HG03175 (cell line): ENCODE measurements around the gene CEP85L.

Experiments used
- ATAC-seq: cut with Tn5 transposase; IDR thresholded peaks from one replicate; pipeline ENCODE4 v1.9.1; 2021; ENCODE audit warnings: mild to moderate bottlenecking, moderate library complexity; ENCODE audit not compliant: unreplicated experiment

The CEP85L gene

DNA sequence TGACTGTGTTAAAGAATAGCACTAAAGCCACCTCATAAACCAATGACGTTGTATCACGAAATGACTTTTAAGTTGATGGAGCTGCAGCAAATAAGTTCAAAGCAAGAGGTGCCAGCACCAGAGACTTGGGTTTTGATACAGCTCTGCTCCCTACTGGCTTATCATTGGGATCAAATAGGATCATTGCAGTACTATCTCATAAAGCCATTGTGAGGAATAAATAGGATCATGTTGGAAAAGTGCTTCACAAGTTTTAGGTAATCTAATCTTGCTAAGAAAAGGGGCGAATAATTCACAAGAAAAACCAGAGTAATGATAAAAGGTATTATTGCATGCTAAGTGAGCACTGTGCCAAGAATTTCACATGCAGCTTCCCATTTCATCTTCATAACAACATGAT is 10.4 kb upstream of the CEP85L start:
- no peak for ATAC-seq

DNA sequence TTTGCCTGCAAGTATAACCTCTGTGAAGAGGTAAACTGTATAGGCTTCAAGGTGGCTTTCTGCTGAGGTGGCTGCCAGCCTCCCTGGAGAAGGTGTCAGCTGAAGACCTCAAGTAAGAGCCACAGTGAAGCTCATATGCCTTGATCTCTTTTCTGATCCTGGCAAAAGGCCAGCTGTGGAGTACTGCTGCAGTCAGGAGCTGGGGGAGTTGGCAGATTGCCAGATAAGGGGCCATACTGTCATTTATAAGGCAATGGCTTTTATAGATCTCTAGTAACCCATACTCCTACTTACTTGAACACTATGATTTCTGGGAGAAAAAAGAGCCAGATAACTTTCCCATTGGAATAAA is 8.8 kb upstream of the CEP85L start:
- no peak for ATAC-seq

DNA sequence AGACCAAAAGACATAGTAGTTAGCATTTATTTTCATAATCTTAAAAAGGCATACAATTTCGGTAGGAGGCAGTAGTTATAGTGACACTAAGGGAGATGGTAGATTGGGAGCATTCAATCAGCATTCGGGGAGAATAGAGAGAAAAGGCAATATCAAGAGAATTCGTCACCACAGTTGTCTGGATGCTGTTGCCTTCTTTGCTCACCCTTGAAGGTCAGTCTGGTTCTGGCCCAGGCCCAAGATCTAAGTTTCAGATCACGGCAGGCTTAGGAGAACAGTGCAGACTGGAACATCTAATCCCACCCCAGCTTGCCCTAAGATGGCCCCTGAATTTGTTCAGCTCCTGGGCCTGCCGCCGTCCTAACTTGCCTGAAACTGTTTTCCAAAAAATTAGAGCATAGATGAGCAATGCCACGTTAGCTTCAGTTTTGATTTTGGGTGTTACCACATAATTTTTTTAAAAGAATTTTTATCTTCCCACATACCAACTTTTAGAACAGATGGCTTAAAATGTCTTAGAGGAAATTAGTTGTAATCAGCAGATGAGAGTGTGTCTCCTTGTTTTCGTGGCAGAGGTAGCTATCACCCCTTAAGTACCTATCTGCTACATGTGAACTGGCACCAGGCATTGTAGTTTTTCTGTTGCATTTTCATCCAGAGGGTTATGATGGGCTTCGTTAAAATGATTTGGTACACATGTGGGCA is 8.3 kb upstream of the CEP85L start:
- ATAC-seq = no peak

DNA sequence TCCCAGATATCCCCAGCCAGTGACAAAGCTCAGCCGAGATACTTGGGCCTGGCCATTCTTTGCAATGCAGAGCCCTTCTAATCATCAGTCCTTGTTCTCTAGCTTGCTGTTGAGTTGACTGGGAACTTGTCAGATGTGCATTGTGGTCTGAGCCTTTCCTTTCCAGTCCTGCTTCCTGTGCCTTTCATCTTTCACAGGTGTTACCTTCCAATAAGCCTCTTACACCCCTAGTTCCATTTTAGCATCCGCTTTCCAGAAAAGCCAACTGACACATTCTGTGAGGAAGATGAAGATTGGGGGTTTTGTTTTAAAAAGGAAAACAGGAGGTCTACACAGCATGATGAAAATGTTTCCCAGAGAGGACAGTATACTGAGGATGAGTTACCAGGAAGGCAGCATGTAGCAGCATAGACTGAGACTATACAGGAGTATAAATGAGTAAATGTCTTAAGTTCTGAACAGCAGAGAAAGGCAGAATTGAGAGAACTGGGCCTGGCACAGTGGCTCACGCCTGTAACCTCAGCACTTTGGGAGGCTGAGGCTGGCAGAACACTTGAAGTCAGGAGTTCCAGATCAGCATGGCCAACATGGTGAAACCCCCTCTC is 5.6 kb upstream of the CEP85L start:
- no peak for ATAC-seq

DNA sequence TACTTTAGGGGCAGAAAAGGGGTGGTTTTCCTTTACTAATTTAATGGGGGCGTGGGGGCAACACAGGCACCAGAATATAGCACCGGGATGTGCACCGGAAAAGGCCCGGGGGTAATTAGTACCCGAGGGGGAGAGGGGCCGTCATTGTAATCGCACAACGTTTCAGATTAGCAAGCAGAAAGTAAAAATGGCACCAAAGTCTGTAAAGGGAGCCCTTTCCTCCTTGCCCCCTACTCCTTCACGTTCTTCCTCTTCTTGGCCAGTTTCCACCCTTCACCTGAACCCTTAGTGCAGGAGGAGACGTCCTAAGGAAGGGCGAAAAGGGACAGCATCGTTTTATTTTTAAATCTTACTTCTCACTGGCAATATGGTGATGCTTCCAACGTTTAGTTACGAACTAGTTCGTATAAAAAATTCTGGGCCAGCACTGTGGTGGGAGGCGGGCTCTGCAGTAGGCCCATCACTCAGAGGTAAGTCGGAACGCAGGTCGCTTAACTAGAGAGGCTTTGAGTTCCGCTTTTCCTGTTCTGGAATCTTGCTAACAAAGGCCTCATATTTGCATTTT is 742 bp upstream of the CEP85L start:
- no peak for ATAC-seq

DNA sequence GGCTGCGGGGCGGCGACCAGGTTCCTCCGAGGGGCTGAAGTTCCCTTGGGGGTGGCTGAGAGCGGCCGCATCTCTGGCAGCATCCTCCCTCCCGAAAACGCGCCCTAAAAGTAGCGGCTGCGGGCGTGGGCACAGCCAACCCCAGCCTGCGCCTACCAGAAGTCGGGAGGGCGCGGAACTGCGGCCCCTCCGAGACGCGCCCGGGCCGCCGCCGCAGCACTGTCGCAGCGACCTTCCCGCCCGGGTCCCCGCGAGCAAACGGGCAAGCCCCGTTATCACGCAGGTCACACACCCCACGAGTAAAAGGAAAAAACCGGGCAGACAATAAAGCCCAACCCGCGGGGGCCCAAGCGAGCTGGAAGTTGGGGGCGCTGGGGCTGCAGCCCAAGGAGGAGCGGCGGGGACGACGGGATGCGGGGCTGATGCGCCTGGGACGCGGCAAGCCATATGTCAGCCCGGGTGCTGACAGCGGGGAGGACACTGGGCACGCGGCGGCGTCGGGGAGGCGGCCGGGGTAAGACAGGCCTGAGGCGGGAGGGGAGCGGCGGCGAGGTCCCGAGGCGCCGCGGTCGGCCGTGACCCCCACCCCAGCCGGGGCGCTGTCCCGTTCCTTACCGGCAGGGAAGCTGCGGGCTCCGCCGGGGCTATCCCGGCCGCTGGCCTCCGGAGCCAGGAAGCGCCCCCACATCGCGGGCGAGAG is 659 bp downstream of the CEP85L start:
- peak; percentile 40 for ATAC-seq

DNA sequence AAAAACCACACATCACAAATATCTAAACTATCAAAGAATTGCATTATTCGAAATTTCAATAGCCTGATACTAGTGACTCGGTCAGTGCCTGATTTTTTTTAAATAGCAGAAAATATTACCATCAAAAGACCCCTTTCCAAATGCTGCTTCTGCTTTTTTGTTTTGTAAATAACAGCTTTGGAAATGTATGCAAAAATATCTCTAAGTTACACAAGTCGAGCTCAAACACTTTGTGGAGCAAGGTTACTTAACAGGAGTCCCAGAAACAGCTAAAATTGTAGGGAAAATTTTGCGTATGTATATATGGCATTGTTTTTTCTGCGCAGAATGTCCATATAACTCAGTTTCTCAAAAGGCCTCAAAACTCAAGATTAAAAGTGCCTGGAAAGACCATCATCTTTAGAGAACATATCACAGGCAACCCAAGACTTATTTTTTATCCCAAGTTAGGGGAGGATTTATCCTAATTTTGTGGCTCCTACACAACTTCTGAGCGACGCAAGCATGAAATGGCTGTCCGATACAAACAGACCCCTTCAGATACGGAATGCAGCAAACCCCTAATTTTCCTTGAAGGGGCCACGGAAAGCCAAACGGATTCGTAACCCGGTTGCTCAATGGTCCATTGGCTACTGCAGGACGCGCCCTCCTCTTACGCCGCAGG is 1.3 kb downstream of the CEP85L start:
- ATAC-seq = no peak

DNA sequence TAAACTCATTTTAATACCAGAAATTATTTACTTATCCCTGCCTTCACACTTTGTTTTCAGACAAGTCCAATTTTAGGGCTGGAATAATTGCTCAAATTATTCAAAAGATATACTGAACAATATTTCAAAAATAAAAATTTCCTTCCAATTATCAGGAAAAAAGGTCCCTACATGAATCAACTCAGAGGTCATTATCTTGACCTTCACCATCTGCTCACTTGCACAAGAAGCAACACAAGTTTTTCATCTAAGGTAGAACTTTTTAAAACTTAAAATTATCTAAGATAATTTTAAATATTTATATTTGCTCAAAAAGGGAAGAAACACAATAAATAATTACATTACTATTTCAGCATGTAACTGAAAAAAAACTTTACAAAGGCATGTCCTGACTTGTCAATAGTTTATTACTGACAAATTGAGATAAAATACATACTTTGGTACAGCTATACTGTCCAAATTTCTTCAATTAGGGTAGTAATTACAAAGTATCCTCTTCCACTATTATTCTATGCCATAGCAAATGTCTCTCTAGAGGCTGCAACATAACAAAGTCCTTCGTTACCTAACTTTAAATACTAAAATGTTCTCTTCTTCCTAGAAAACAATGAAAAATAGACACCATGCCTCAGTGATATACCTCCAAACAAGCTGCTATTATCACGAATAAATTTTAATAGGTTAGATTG is 2.4 kb downstream of the CEP85L start:
- ATAC-seq = no peak

DNA sequence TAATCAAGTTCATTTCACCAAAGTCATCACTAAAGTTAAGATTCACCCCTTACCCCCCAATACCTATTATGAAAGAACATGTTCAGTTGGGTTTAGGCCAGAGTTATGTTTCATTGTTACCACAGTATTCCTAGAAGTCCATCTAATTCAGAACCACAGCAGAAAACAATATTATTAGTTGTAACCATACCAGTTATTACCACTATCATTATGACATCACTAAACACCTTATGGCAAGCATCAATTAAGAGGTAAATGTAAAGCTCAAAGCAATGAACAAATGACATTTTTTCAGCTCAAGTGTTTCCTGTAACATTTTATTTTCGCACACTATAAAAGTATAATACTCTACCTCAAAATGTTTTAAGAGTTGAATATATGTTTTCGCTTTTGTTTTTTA is 4.4 kb downstream of the CEP85L start:
- ATAC-seq = no peak

DNA sequence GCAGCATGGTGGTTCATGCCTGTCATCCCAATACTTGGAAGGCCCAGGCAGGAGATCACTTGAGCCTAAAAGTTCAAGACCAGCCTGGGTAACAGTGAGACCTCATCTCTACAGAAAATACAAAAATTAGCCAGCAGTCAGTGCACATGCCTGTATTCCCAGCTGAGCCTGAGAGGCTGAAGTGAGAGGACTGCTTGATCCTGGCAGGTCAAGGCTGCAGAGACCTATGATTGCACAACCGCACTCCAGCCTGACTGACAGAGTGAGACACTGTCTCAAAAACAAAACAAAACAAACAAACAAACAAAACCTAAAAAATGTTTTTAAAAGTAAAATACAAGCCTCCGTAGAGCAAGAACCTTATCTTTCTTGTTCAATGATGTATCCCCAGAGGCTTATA is 6.0 kb downstream of the CEP85L start:
- ATAC-seq = no peak

DNA sequence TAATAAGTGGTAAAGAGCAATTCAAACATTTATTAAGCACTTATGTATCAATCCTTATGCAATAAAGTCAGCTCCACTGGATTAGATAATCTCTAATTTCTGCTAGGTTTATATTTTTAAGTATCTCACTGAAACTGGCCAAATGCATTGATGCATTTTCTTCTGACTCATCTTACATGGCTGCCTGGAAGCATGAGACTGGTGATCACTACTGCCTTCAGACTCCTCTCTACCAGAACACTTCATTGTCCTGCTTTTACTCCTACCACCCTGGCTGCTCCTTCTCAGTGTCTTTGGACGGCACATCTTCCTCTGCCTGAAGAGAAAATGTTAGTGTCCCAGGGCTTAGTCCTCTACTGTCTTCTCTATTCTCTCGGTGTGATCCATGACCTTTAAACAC is 7.4 kb downstream of the CEP85L start:
- no peak for ATAC-seq

DNA sequence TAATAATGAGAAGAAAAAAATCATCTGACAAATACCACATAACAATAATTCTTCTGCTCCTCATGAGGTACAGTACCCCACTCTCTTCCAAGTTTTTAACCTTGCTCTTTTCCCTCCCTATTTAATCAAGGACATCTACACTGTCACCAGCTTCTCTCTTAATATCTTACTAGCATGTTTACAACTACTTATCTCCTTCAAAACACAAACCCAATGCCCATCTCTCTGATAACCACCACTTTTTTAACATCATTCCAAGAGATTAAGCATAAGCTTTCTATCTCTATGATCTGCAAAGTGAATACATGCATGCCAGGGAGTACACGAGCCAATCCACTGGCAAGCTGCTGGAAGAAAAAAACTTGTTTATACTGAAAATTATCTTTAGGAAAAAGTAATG is 10.3 kb downstream of the CEP85L start:
- no peak for ATAC-seq

DNA sequence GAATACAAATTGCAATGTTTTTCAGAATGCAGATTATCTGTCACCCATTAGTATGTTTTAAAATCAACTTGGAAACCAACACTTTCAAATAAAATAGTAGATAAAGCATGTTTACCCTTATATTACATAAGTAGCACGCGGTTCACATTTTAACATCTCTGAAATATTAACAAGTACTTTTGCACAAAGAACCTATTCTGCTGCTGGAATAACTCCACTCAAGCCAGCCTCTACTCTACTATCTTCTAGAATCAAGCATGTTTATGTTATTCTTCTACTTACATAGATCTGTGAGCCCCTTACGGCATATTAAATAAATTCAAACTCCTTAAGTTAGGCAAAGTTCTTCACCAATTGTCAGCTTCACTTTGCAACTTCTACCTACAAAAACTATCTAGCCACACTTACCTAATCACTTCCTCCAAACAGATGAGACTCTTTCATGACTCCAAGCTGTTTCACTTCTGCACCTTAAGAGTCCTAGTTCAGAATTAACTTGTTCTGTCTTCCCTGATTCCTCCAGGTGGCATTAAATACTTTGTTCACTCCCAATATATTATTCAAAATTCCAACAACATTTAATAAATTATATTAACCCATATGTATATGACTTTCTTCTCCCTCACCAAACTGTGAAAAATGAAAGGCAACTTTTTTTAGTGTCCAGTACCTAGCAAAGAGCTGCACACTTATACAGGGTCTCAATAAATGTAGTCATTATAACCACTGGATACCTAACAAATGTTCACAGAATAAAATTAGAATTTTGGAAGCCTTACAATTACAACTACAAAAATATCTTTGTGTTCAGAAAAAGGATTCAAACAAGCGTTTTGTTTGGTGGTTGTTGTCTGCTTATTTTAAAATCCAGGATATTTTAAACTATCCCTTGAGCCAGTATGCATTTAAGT is 12.1 kb downstream of the CEP85L start:
- peak; percentile 82 for ATAC-seq

DNA sequence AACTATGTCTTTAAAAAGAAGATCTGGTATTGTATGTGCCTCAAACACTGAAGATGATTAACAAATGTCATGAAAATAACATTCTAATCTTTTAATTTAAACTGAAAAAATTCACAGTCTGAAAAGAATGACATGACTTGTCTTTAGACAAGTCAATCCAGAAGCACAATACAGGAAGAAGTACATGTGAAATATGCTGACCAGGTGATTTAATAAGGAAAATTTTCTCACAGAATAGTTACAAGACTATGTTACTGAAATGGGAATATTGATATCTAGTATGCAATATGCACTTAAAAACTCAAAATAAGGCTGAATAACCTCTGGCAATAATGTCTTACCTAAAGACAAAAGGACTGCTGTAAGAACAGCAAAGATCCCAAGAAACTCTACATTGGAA is 13.1 kb downstream of the CEP85L start:
- ATAC-seq = no peak

DNA sequence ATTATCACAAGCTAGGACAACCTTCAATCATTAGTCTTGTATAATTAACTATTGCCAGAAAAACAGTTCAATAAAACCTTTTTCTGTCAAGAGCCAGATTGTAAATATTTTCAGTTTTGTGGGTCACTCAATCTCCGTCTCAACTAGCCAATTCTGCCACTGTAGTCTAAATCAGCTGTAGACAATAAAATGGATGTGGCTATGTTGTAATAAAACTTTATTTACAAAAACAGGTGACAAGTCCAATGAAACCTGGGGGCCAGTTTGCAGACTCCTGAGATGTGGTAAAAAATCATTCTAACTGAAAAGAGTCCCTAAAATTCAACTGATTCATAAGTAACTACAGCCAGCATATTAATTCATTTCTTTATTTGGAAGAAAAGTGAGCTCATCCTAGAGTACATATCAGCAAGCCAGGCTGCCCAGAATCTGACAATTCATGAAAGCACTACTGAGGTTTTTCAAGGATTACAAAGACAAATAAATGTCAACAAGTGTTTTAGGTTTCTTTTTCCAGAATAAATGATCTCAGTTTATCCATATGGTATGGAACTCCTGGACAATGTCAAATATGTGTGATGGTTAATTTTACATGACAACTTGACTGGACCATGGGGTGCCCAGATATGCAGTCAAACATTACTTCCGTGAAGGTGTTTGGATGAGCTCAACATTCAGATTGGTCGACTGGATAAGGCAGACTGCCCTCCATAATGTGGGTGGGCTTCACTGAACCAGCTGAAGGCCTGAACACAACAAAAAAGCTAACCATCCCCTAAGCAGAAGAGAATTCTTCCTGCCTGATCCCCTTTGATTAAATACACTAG is 15.3 kb downstream of the CEP85L start:
- no peak for ATAC-seq

DNA sequence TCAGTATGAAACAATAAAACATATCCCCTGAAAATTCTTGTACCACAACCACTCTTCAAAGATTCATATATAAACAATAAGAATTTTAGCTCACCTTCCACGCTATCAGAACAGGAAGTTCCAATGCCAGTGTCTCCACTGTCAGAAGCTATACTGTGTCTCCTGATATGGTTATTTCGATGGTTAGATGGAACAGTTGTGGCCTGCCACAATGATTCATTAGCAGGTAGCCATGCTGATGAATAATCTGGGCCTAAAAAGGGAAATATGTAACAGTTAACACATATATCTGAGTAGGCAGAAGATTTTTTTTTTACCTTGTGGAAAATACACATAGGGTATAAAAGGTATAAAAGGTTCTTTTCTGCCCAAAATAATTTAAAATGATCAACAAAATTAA is 19.0 kb downstream of the CEP85L start:
- ATAC-seq = no peak

DNA sequence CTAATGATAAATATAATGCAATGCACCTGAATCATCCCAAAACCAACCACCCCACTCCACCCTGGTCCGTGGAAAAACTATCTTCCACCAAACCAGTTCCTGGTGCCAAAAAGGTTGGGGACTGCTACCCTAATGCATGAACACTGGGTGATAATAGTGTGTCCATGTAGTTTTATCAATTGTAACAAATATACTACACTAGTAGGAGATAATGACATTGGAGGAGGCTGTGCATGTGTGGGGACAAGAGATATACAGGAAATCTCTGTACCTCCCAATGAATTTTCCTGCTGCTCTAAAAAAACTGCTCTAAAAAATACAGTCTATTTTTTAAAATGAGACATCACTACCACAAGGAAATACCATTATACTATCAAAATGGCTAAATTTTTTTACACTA is 20.5 kb downstream of the CEP85L start:
- no peak for ATAC-seq

DNA sequence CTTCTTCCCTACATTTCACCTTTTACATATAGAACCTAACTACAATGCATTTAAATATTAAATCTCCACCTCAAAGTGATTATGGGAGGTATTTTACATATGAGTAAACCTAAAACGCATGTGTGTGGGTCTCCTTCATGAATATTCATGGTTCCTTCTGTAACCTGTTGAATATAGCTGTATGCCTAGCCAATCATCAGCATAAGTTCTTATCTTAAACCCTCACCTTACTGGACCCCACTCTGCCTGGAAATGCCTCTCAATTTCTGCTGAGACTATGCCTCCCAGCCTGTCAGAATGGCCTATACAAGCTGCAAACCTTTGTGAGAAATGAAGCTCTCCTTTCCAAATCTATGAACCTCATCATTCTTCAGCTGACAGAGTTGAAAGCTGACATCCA is 21.3 kb downstream of the CEP85L start:
- no peak for ATAC-seq

DNA sequence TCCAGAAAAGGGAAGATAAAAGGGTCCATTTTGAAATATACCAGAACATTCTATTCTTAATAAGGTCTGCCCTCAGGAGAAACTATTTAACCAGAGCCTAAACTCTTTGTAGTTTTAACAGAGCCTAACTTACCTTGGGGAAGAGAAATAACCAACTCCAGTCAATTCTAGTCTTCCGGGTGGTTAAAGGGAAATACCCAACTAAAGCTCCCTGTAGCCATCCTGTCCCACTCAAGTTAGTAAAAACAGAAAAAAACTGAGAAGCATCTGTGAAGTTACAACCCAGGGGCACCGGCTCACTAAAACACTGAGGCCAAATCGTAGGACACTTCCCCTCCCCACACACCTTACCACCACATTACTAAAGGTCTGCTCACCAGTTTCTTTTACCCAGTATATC is 23.7 kb downstream of the CEP85L start:
- no peak for ATAC-seq
